Upper lobe of left lung (tissue), 6 donors: ENCODE data around the gene ST7. TPM values are rescaled to one million over a fixed set of nuclear protein-coding genes. Genes with fewer than 3 reads are reported as not detected.

ENCODE experiments used
- ATAC-seq, 2 donors: fragments of 200-7000 bp; cut with Tn5 transposase; one replicate each; pipeline ENCODE4 v1.9.1; 2022; ENCODE audit warnings: mild to moderate bottlenecking in 2 of 2, moderate library complexity in 2 of 2; ENCODE audit not compliant: low FRiP score in 2 of 2
- DNase-seq, 2 donors: peaks; one replicate each; pipeline ENCODE4 v3.0.0-alpha.2; 2019 to 2020
- H3K27ac ChIP-seq, 4 donors: fragments of 200-600 bp; sonication (generic); one replicate each; pipeline ENCODE4 v1.5.1; 2016 to 2019
- H3K27me3 ChIP-seq, 4 donors: fragments of 200-600 bp; sonication (generic); one replicate each; pipeline ENCODE4 v1.5.1; 2017 to 2019
- H3K36me3 ChIP-seq, 4 donors: fragments of 200-600 bp; sonication (generic); one replicate each; pipeline ENCODE4 v1.5.1; 2016 to 2019
- H3K4me1 ChIP-seq, 4 donors: fragments of 200-600 bp; sonication (generic); one replicate each; pipeline ENCODE4 v1.5.1; 2018 to 2019
- H3K4me3 ChIP-seq, 4 donors: fragments of 200-600 bp; sonication (generic); one replicate each; pipeline ENCODE4 v1.5.1; 2017 to 2019; ENCODE audit warnings: mild to moderate bottlenecking in 2 of 4, moderate library complexity in 1 of 4
- H3K9me3 ChIP-seq, 4 donors: fragments of 200-600 bp; sonication (generic); one replicate each; pipeline ENCODE4 v1.5.1; 2018 to 2019
- CTCF ChIP-seq, 6 experiments: fragments of 450-650 bp in 4 of 6; fragments of 200-600 bp in 2 of 6; sonication (generic) in 2 of 6; IDR thresholded peaks; one replicate each; pipeline ENCODE4 v1.5.1; 2016 to 2019; ENCODE audit warnings: antibody characterized with exemption in 6 of 6
- EP300 ChIP-seq, 4 donors: sonication (generic); formaldehyde crosslinking; IDR thresholded peaks; one replicate each; pipeline ENCODE4 v1.5.1; 2017; ENCODE audit warnings: antibody characterized with exemption in 4 of 4, control low read depth in 2 of 4
- POLR2A ChIP-seq, 4 donors: fragments of 450-650 bp; IDR thresholded peaks; one replicate each; pipeline ENCODE4 v1.5.1; 2016 to 2017; ENCODE audit warnings: antibody characterized with exemption in 4 of 4, mild to moderate bottlenecking in 2 of 4
- POLR2AphosphoS5 ChIP-seq, 2 donors: sonication (generic); formaldehyde crosslinking; IDR thresholded peaks; one replicate each; pipeline ENCODE4 v1.5.1; 2017; ENCODE audit warnings: antibody characterized with exemption in 2 of 2
- WGBS, 2 donors: methylation state at CpG; one replicate each; pipeline ENCODE4 v1.1.5; 2017 to 2018; 5-methylcytosine and 5-hydroxymethylcytosine counted together
- total RNA-seq, 6 donors: library from RNA; depleted of rRNA in 4 of 6; stranded (reverse); fragments of >200 nt in 4 of 6; gene quantifications; one replicate each; pipeline versions ENCODE4 v1.1.0 to v1.2.1, GENCODE V29; 2016 to 2021
- donor health status: DM: no; HTN: no; CAD: no; lungs with moderate emphysema.
- donor health status: DM: no; HTN: yes; CAD: no; lungs with severe emphysema.

Gene ST7
- total RNA-seq, 6 donors from 2014 or later = 36.0 to 135 (median 73.4) TPM

DNA sequence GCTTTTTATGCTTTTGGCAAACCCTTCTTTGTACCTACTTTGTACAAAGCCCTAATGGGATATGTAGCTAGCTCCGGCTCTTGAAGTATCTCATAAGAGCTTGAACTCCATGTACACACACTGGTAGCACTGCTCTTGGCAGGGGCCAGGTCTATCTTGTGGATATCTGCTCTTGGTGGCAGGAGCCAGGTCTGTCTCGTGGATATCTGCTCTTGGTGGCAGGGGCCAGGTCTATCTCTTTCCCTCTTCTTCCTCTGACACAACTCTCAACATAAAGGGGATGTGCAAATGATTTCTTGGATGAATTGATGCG is 277.7 kb downstream of the ST7 start:
- no peak for DNase-seq
- Histone ChIP-seq H3K27me3 (no peaks in the 10 kb centered on the region), H3K4me3 (no peak overlapping the region), H3K36me3 (no peaks in the 10 kb centered on the region), H3K4me1 (no peaks in the 10 kb centered on the region), H3K27ac (no peak overlapping the region), H3K9me3 (peaks cover 0 to 7% (median 0%) of the 10 kb centered on the region in 4 donors)
- TF ChIP-seq POLR2A (IDR thresholded peaks at IDR 0.05) (no peak), CTCF (IDR thresholded peaks at IDR 0.05) (no peak), EP300 (IDR thresholded peaks at IDR 0.05) (no peak), POLR2AphosphoS5 (IDR thresholded peaks at IDR 0.05) (no peak)
- ATAC-seq = no peak
- WGBS, 2 donors = 70 to 98% methylated on average over 3 of the region's 3 CpGs

- no peak overlapping the region for H3K4me3 ChIP-seq
- H3K27me3 ChIP-seq = peaks cover 0 to 2% (median 0%) of the 10 kb centered on the region in 4 donors
- H3K27ac ChIP-seq = no peak overlapping the region
- TF ChIP-seq POLR2AphosphoS5 (IDR thresholded peaks at IDR 0.05) = no peak
- TF ChIP-seq CTCF (IDR thresholded peaks at IDR 0.05) = no peak
- TF ChIP-seq POLR2A (IDR thresholded peaks at IDR 0.05) = no peak
- no peak for TF ChIP-seq EP300 (IDR thresholded peaks at IDR 0.05)
- H3K4me1 ChIP-seq = no peaks in the 10 kb centered on the region
- 68 to 70% methylated on average over 5 of the region's 5 CpGs for WGBS, 2 donors
- peaks cover 0 to 8% (median 0%) of the 10 kb centered on the region in 4 donors for H3K9me3 ChIP-seq
- ATAC-seq (no peak), DNase-seq (no peak)
- no peaks in the 10 kb centered on the region for H3K36me3 ChIP-seq
Measured at GRCh38 chr7:117237646-117238045, 284.3 kb downstream of the ST7 start.

DNA sequence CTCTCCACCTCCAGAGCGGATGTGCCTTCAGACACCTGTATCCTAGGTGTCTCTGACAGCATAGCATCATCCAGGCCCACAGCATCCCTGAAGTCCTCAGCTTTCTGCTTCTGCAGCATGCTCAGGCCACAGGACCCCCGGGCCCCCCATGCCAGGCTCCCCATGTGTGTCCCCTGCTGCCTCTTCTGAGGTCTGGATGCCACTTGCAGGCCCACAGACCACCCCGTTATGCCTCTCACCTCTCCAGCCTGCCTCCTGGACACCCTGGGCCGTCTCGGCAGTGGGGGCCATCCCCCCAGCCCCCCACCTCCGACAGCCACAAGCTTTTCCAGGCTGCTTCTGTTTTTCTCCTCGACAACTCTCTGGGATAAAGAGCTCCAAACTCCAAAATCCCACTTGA is 285.2 kb downstream of the ST7 start:
- H3K4me3 ChIP-seq = no peak overlapping the region
- peaks cover 0 to 8% (median 0%) of the 10 kb centered on the region in 4 donors for H3K9me3 ChIP-seq
- H3K4me1 ChIP-seq = no peaks in the 10 kb centered on the region
- no peak overlapping the region for H3K27ac ChIP-seq
- no peak for TF ChIP-seq POLR2AphosphoS5 (IDR thresholded peaks at IDR 0.05)
- TF ChIP-seq CTCF (IDR thresholded peaks at IDR 0.05) = no peak
- no peak for TF ChIP-seq POLR2A (IDR thresholded peaks at IDR 0.05)
- no peak for TF ChIP-seq EP300 (IDR thresholded peaks at IDR 0.05)
- peaks cover 0 to 2% (median 0%) of the 10 kb centered on the region in 4 donors for H3K27me3 ChIP-seq
- ATAC-seq (no peak), DNase-seq (peak in 1 of 2 donors; percentile 62)
- H3K36me3 ChIP-seq = no peaks in the 10 kb centered on the region
- 90 to 92% methylated on average over 6 to 7 of the region's 7 CpGs for WGBS, 2 donors

DNA sequence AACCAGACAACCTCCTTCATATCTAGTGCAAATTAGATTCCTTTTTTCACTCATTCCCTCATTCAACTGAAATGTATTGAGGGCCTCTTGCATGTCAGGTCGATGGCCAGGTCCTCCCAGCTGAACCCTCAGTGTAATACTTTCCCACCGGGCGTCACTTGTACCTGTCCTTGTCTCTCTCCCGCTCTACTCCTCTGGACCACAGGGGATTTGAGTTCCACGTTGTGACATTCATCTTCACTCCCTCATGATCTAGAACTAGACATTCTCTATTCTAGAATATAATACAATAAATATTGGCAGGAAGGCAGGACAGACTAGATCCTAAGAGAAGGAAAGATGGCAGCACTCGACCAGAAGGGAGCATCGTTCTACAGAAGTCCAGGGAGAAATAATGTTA is 285.6 kb downstream of the ST7 start:
- DNase-seq = no peak
- TF ChIP-seq POLR2AphosphoS5 (IDR thresholded peaks at IDR 0.05) = no peak
- no peak for TF ChIP-seq POLR2A (IDR thresholded peaks at IDR 0.05)
- no peak for TF ChIP-seq EP300 (IDR thresholded peaks at IDR 0.05)
- TF ChIP-seq CTCF (IDR thresholded peaks at IDR 0.05) = no peak
- H3K9me3 ChIP-seq = peaks cover 0 to 8% (median 0%) of the 10 kb centered on the region in 4 donors
- ATAC-seq = no peak
- 85 to 90% methylated on average over 7 of the region's 7 CpGs for WGBS, 2 donors
- no peak overlapping the region for H3K27ac ChIP-seq
- H3K36me3 ChIP-seq = no peaks in the 10 kb centered on the region
- no peak overlapping the region for H3K4me3 ChIP-seq
- H3K4me1 ChIP-seq = no peaks in the 10 kb centered on the region
- peaks cover 0 to 2% (median 0%) of the 10 kb centered on the region in 4 donors for H3K27me3 ChIP-seq

GRCh38 chr7:117241088-117241487 is 287.8 kb downstream of the ST7 start:
- ATAC-seq (no peak), DNase-seq (no peak)
- Histone ChIP-seq H3K4me1 (no peaks in the 10 kb centered on the region), H3K27ac (no peak overlapping the region), H3K4me3 (no peak overlapping the region), H3K36me3 (no peaks in the 10 kb centered on the region), H3K27me3 (peaks cover 0 to 2% (median 0%) of the 10 kb centered on the region in 4 donors), H3K9me3 (peaks cover 0 to under 1% (median 0%) of the 10 kb centered on the region in 4 donors)
- 94 to 96% methylated on average over 4 of the region's 4 CpGs for WGBS, 2 donors
- TF ChIP-seq CTCF (IDR thresholded peaks at IDR 0.05) (no peak), POLR2AphosphoS5 (IDR thresholded peaks at IDR 0.05) (no peak)
